ENCODE data around the gene PLD5.
"Not testable (repeated sequence)": the region's sequence is repeated elsewhere in the genome, so short reads cannot be mapped to it uniquely, and the experiment has no call there.

Gene PLD5

DNA sequence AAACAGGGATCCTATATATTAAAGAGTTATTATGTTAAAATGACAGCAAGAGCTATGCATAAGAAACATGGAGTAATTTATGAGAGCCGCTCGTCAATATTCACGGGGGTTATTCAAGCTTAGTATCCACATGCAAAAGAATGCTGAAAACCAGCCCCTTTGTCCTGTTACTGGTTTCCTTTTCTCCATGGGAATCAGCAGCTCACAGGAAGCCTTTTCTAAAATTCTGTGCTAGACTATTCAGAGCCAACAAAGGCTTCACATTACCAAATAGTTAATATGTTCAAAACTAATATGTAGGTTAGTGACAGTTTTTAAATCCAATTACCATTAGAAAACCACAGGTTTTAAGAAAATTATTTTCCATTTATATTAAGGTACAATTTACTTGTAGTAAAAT, 300.0 kb downstream of the PLD5 start:
- TF ChIP-seq, protein P1, sequence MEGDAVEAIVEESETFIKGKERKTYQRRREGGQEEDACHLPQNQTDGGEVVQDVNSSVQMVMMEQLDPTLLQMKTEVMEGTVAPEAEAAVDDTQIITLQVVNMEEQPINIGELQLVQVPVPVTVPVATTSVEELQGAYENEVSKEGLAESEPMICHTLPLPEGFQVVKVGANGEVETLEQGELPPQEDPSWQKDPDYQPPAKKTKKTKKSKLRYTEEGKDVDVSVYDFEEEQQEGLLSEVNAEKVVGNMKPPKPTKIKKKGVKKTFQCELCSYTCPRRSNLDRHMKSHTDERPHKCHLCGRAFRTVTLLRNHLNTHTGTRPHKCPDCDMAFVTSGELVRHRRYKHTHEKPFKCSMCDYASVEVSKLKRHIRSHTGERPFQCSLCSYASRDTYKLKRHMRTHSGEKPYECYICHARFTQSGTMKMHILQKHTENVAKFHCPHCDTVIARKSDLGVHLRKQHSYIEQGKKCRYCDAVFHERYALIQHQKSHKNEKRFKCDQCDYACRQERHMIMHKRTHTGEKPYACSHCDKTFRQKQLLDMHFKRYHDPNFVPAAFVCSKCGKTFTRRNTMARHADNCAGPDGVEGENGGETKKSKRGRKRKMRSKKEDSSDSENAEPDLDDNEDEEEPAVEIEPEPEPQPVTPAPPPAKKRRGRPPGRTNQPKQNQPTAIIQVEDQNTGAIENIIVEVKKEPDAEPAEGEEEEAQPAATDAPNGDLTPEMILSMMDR (IDR thresholded peaks at IDR 0.05; ENCODE audit: low read depth, low read length): no peak
- H3K4me3 ChIP-seq (replicated peaks in 1 of 2; ENCODE audit: low read depth in 2 of 2, low read length in 2 of 2): no peak overlapping the region
- no peak for DNase-seq (ENCODE audit: low read depth in 2 of 2)

DNA sequence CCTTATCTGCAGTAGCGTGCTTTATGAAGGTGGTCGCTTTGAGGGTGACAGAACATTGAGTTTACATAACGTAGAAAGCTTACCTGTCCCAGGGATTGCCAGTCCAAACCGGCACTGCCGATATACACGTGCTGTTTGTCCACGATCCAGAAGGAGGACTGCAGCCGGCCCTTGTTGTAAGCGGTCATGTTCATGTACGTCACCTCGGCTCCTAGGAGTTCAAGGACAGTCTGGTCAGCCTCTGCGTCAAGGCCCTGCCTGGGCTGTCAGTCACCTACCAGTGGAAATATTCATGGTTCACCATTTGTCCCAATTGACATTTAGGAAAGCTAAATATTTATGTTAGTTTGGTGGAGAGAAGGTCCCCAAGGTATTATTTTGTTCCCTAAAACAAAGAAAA, 304.6 kb downstream of the PLD5 start:
- DNase-seq (ENCODE audit: low read depth in 2 of 2): no peak
- H3K4me3 ChIP-seq (replicated peaks in 1 of 2; ENCODE audit: low read depth in 2 of 2, low read length in 2 of 2): no peak overlapping the region
- TF ChIP-seq, protein P1 (IDR thresholded peaks at IDR 0.05; ENCODE audit: low read depth, low read length): no peak

GRCh38 chr1:242219298-242219901, 305.1 kb downstream of the PLD5 start:
- TF ChIP-seq, protein P1 (IDR thresholded peaks at IDR 0.05; ENCODE audit: low read depth, low read length): no peak
- DNase-seq (ENCODE audit: low read depth in 2 of 2): no peak
- no peak overlapping the region for H3K4me3 ChIP-seq (replicated peaks in 1 of 2; ENCODE audit: low read depth in 2 of 2, low read length in 2 of 2)

DNA sequence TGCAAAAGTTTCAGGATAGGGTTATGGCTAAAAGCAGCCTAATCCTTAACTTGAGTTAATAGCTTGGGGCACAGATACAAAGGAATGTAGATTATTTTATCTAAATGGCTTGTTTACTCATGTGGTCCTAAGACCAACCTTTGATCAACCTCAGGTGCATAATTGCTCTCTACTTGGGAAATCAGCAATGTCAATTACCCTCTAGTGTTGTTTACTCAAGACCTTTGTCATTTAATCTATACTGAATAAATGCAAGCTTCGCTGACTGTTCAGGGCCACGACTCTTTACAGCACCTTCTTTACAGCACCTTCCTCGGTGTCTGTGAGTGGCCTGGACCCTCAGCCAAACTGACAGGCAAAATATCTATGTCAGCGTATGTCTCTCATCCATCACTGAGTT, 308.1 kb downstream of the PLD5 start:
- TF ChIP-seq, protein P1 (IDR thresholded peaks at IDR 0.05; ENCODE audit: low read depth, low read length): no peak
- DNase-seq (ENCODE audit: low read depth in 2 of 2): no peak
- H3K4me3 ChIP-seq (replicated peaks in 1 of 2; ENCODE audit: low read depth in 2 of 2, low read length in 2 of 2): no peak overlapping the region

- DNase-seq (ENCODE audit: low read depth in 2 of 2); H3K4me3 ChIP-seq (replicated peaks in 1 of 2; ENCODE audit: low read depth in 2 of 2, low read length in 2 of 2): not testable (repeated sequence)
These were observed 310.0 kb downstream of the PLD5 start for GRCh38 chr1:242214455-242214854.

DNA sequence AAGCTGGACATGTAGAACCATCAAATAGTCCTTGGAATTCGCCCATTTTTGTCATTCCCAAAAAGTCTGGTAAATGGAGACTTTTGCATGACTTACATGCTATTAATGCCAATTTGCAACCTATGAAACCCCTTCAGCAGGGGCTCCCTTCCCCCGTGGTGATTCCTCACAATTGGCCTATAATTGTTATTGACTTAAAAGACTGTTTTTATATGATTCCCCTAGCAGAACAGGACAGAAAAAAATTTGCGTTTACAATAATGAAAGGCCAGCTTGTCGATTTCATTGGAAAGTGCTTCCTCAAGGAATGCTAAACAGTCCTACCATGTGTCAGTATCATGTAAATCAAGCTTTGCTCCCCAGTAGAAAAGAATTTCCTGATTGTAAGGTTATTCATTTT, 311.5 kb downstream of the PLD5 start:
- DNase-seq (ENCODE audit: low read depth in 2 of 2); H3K4me3 ChIP-seq (replicated peaks in 1 of 2; ENCODE audit: low read depth in 2 of 2, low read length in 2 of 2): not testable (repeated sequence)

GRCh38 chr1:242212401-242212800, 312.1 kb downstream of the PLD5 start:
- TF ChIP-seq, protein P1 (IDR thresholded peaks at IDR 0.05; ENCODE audit: low read depth, low read length): no peak
- DNase-seq (ENCODE audit: low read depth in 2 of 2): no peak

GRCh38 chr1:242211254-242212022, 313.1 kb downstream of the PLD5 start:
- DNase-seq (ENCODE audit: low read depth in 2 of 2): no peak
- TF ChIP-seq, protein P1 (IDR thresholded peaks at IDR 0.05; ENCODE audit: low read depth, low read length): no peak
- H3K4me3 ChIP-seq (replicated peaks in 1 of 2; ENCODE audit: low read depth in 2 of 2, low read length in 2 of 2): no peak overlapping the region

More at GRCh38 chr1:242212401-242212800, 312.1 kb downstream of the PLD5 start:
- H3K4me3 ChIP-seq (replicated peaks in 1 of 2; ENCODE audit: low read depth in 2 of 2, low read length in 2 of 2): no peak overlapping the region

- H3K4me3 ChIP-seq (replicated peaks in 1 of 2; ENCODE audit: low read depth in 2 of 2, low read length in 2 of 2): not testable (repeated sequence)
These were observed 314.2 kb downstream of the PLD5 start for GRCh38 chr1:242210316-242210715.

More at GRCh38 chr1:242210316-242210715, 314.2 kb downstream of the PLD5 start:
- DNase-seq (ENCODE audit: low read depth in 2 of 2): not testable (repeated sequence)
